ENCODE measurements around the gene AAK1.
"Not testable (repeated sequence)": the region's sequence is repeated elsewhere in the genome, so short reads cannot be mapped to it uniquely, and the experiment has no call there.

DNA sequence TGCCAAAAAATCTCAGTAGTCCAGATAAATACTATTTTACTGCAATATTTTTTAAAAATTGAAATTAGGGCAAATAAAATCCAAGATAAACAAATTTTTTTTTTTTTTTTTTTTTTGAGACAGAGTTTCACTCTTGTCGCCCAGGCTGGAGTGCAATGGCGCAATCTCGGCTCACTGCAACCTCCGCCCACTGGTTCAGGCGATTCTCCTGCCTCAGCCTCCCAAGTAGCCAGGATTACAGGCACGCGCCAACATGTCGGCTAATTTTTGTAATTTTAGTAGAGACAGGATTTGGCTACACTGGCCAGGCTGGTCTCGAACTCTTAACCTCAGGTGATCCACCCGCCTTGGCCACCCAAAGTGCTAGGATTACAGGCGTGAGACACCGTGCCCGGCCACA is 68.2 kb downstream of the AAK1 start:
- TF ChIP-seq, protein P1, sequence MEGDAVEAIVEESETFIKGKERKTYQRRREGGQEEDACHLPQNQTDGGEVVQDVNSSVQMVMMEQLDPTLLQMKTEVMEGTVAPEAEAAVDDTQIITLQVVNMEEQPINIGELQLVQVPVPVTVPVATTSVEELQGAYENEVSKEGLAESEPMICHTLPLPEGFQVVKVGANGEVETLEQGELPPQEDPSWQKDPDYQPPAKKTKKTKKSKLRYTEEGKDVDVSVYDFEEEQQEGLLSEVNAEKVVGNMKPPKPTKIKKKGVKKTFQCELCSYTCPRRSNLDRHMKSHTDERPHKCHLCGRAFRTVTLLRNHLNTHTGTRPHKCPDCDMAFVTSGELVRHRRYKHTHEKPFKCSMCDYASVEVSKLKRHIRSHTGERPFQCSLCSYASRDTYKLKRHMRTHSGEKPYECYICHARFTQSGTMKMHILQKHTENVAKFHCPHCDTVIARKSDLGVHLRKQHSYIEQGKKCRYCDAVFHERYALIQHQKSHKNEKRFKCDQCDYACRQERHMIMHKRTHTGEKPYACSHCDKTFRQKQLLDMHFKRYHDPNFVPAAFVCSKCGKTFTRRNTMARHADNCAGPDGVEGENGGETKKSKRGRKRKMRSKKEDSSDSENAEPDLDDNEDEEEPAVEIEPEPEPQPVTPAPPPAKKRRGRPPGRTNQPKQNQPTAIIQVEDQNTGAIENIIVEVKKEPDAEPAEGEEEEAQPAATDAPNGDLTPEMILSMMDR (IDR thresholded peaks at IDR 0.05) = not testable (repeated sequence)
- TF ChIP-seq SIN3A (IDR thresholded peaks at IDR 0.05; ENCODE audit: borderline replicate concordance, low read depth, low read length); NFIC (IDR thresholded peaks at IDR 0.05; ENCODE audit: borderline replicate concordance); RXRA (IDR thresholded peaks at IDR 0.05; ENCODE audit: borderline replicate concordance, low read depth); TAF1 (IDR thresholded peaks at IDR 0.05; ENCODE audit: borderline replicate concordance, low read depth, low read length); SMC3 (IDR thresholded peaks at IDR 0.05; ENCODE audit: low read depth, low read length); EP300 (IDR thresholded peaks at IDR 0.05; ENCODE audit: borderline replicate concordance in 1 of 2, low read depth in 1 of 2, low read length in 1 of 2); ELF1 (IDR thresholded peaks at IDR 0.05): not testable (repeated sequence)
- TF ChIP-seq, protein P2, sequence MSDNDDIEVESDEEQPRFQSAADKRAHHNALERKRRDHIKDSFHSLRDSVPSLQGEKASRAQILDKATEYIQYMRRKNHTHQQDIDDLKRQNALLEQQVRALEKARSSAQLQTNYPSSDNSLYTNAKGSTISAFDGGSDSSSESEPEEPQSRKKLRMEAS (IDR thresholded peaks at IDR 0.05; ENCODE audit: low read depth) = not testable (repeated sequence)
- TF ChIP-seq, protein P3, sequence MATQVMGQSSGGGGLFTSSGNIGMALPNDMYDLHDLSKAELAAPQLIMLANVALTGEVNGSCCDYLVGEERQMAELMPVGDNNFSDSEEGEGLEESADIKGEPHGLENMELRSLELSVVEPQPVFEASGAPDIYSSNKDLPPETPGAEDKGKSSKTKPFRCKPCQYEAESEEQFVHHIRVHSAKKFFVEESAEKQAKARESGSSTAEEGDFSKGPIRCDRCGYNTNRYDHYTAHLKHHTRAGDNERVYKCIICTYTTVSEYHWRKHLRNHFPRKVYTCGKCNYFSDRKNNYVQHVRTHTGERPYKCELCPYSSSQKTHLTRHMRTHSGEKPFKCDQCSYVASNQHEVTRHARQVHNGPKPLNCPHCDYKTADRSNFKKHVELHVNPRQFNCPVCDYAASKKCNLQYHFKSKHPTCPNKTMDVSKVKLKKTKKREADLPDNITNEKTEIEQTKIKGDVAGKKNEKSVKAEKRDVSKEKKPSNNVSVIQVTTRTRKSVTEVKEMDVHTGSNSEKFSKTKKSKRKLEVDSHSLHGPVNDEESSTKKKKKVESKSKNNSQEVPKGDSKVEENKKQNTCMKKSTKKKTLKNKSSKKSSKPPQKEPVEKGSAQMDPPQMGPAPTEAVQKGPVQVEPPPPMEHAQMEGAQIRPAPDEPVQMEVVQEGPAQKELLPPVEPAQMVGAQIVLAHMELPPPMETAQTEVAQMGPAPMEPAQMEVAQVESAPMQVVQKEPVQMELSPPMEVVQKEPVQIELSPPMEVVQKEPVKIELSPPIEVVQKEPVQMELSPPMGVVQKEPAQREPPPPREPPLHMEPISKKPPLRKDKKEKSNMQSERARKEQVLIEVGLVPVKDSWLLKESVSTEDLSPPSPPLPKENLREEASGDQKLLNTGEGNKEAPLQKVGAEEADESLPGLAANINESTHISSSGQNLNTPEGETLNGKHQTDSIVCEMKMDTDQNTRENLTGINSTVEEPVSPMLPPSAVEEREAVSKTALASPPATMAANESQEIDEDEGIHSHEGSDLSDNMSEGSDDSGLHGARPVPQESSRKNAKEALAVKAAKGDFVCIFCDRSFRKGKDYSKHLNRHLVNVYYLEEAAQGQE (IDR thresholded peaks at IDR 0.05; ENCODE audit: low read depth, low read length) = not testable (repeated sequence)
- TF ChIP-seq, protein P4, sequence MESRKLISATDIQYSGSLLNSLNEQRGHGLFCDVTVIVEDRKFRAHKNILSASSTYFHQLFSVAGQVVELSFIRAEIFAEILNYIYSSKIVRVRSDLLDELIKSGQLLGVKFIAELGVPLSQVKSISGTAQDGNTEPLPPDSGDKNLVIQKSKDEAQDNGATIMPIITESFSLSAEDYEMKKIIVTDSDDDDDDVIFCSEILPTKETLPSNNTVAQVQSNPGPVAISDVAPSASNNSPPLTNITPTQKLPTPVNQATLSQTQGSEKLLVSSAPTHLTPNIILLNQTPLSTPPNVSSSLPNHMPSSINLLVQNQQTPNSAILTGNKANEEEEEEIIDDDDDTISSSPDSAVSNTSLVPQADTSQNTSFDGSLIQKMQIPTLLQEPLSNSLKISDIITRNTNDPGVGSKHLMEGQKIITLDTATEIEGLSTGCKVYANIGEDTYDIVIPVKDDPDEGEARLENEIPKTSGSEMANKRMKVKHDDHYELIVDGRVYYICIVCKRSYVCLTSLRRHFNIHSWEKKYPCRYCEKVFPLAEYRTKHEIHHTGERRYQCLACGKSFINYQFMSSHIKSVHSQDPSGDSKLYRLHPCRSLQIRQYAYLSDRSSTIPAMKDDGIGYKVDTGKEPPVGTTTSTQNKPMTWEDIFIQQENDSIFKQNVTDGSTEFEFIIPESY (IDR thresholded peaks at IDR 0.05; ENCODE audit: borderline replicate concordance, low read depth) = not testable (repeated sequence)
